CD4-positive, CD25-positive, alpha-beta regulatory T cell (primary cell): ENCODE data around the gene DHRSX. TPM values are rescaled to one million over a fixed set of nuclear protein-coding genes. Genes with fewer than 3 reads are reported as not detected.
"Not testable (repeated sequence)": the region's sequence is repeated elsewhere in the genome, so short reads cannot be mapped to it uniquely, and the experiment has no call there.

ENCODE experiments used
- ATAC-seq, 2 donors: fragments of 150-1000 bp; cut with Tn5 transposase; one replicate each; pipeline ENCODE4 v1.10.0; 2021; ENCODE audit warnings: low read depth in 2 of 2, moderate number of reproducible peaks in 2 of 2, moderate library complexity in 1 of 2
- DNase-seq, 3 donors: peaks; one replicate each; pipeline versions ENCODE4 v3.0.0 to v3.0.0-alpha.2; 2012 to 2022; ENCODE audit warnings: mixed read lengths in 1 of 3
- H3K27ac ChIP-seq: one replicate; pipeline ENCODE4 v1.7.0; 2013; ENCODE audit warnings: mild to moderate bottlenecking, low read length; ENCODE audit not compliant: insufficient read depth, poor library complexity, severe bottlenecking
- H3K27me3 ChIP-seq: one replicate; pipeline ENCODE4 v1.7.0; 2013; ENCODE audit warnings: low read length; ENCODE audit not compliant: control insufficient read depth, insufficient read depth
- H3K36me3 ChIP-seq: one replicate; pipeline ENCODE4 v1.7.0; 2013; ENCODE audit warnings: mild to moderate bottlenecking, low read length, moderate library complexity; ENCODE audit not compliant: control insufficient read depth, insufficient read depth
- H3K4me1 ChIP-seq: 2 replicates; pipeline ENCODE4 v1.7.0; 2013; ENCODE audit warnings: mild to moderate bottlenecking, low read length; ENCODE audit not compliant: insufficient read depth, control insufficient read depth, poor library complexity, severe bottlenecking
- H3K4me3 ChIP-seq: one replicate; pipeline ENCODE4 v1.7.0; 2013; ENCODE audit warnings: low read depth, mild to moderate bottlenecking, low read length, moderate library complexity
- H3K9me3 ChIP-seq, 2 experiments: 1 replicate in 1 of 2; 2 replicates in 1 of 2; pipeline ENCODE4 v1.7.0; 2013; ENCODE audit warnings: low read length in 2 of 2, mild to moderate bottlenecking in 1 of 2, moderate library complexity in 1 of 2; ENCODE audit not compliant: control insufficient read depth in 2 of 2
- H3K27ac Mint-ChIP-seq, 3 donors: one replicate each; pipeline ENCODE4 v1.8.0; 2020 to 2022; ENCODE audit warnings: mild to moderate bottlenecking in 3 of 3, mixed read lengths in 3 of 3, moderate library complexity in 2 of 3
- H3K27me3 Mint-ChIP-seq: one replicate; pipeline ENCODE4 v1.8.0; 2022; ENCODE audit warnings: mild to moderate bottlenecking, mixed read lengths
- H3K36me3 Mint-ChIP-seq: one replicate; pipeline ENCODE4 v1.8.0; 2020; ENCODE audit warnings: mixed read lengths
- H3K4me1 Mint-ChIP-seq, 4 donors: one replicate each; pipeline ENCODE4 v1.8.0; 2020 to 2022; ENCODE audit warnings: mixed read lengths in 4 of 4, mild to moderate bottlenecking in 1 of 4
- H3K4me3 Mint-ChIP-seq, 4 donors: one replicate each; pipeline ENCODE4 v1.8.0; 2020 to 2022; ENCODE audit warnings: mild to moderate bottlenecking in 4 of 4, mixed read lengths in 4 of 4, moderate library complexity in 3 of 4
- H3K9me3 Mint-ChIP-seq, 7 donors: one replicate each; pipeline ENCODE4 v1.8.0; 2020 to 2022; ENCODE audit warnings: mixed read lengths in 7 of 7, mild to moderate bottlenecking in 3 of 7, moderate library complexity in 2 of 7
- polyA plus RNA-seq, 4 donors: library from polyadenylated mRNA; unstranded; fragments of 300-500 nt; fragmentation: Illumina TruSeq; gene quantifications; one replicate each; pipeline ENCODE4 v1.2.3, GENCODE V29; 2021
- total RNA-seq: library from RNA; stranded (reverse); gene quantifications from one replicate; pipeline ENCODE4 v1.2.3, GENCODE V29; 2022

The DHRSX gene
- total and polyA plus RNA-seq, 5 donors from 2014 or later: 16.5 to 21.8 (median 18.4) TPM

DNA sequence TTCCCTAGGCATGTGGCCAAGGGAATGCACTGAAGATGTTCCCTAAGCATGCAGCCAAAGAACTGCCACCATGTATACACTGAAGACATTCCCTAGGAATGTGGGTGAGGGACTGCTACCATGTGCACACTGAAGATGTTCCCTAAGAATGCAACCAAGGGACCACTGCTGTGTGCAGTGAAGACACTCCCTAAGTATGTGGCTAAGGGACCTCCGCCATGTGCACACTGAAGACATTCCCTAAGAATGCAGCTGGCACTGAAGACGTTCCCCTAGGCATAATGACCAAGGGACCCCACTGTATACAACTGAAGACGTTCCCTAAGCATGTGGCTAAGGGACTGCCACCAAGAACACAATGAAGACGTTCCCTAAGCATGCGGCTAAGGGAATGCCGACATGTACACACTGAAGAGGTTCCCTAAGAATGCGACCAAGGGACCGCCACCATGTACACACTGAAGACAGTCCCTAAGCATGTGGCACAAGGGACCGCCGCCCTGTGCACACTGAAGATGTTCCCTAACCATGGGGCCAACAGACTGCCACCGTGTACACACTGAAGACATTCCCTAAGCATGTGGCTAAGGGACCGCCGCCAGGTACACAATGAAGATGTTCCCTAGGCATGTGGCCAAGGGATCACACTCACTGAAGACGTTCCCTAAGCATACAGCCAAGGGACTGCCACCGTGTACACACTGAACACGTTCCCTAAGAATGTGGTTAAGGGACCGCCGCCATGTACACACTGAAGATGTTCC lies 25.6 kb downstream of the DHRSX start:
- no peaks in the 10 kb centered on the region for H3K4me1 ChIP-seq
- DNase-seq (no peak), ATAC-seq (no peak)
- H3K9me3 Mint-ChIP-seq: peaks cover 0 to 7% (median 1%) of the 10 kb centered on the region in 7 donors
- no peaks in the 10 kb centered on the region for H3K27me3 ChIP-seq
- H3K4me3 ChIP-seq: no peak overlapping the region
- no peaks in the 10 kb centered on the region for H3K27me3 Mint-ChIP-seq
- H3K4me3 Mint-ChIP-seq: no peak overlapping the region
- peaks cover 20% of the 10 kb centered on the region for H3K36me3 Mint-ChIP-seq
- H3K9me3 ChIP-seq: no peaks in the 10 kb centered on the region
- no peaks in the 10 kb centered on the region for H3K36me3 ChIP-seq
- no peak overlapping the region for H3K27ac Mint-ChIP-seq
- peaks cover 0 to 26% (median 10%) of the 10 kb centered on the region in 4 donors for H3K4me1 Mint-ChIP-seq
- H3K27ac ChIP-seq: no peak overlapping the region

GRCh38 chrX:2474280-2474962 lies 26.4 kb downstream of the DHRSX start:
- Mint-ChIP-seq H3K36me3 (peaks cover 16% of the 10 kb centered on the region), H3K9me3 (peaks cover 0 to 3% (median 0%) of the 10 kb centered on the region in 7 donors), H3K27me3 (no peaks in the 10 kb centered on the region), H3K27ac (no peak overlapping the region), H3K4me3 (no peak overlapping the region), H3K4me1 (peaks cover 0 to 26% (median 12%) of the 10 kb centered on the region in 4 donors)
- peaks cover 0 to 2% of the 10 kb centered on the region in 2 experiments for H3K9me3 ChIP-seq
- DNase-seq: no peak
- H3K27me3 ChIP-seq: no peaks in the 10 kb centered on the region
- H3K4me1 ChIP-seq: no peaks in the 10 kb centered on the region
- H3K27ac ChIP-seq: no peak overlapping the region
- H3K36me3 ChIP-seq: no peaks in the 10 kb centered on the region
- ATAC-seq: no peak
- H3K4me3 ChIP-seq: no peak overlapping the region

DNA sequence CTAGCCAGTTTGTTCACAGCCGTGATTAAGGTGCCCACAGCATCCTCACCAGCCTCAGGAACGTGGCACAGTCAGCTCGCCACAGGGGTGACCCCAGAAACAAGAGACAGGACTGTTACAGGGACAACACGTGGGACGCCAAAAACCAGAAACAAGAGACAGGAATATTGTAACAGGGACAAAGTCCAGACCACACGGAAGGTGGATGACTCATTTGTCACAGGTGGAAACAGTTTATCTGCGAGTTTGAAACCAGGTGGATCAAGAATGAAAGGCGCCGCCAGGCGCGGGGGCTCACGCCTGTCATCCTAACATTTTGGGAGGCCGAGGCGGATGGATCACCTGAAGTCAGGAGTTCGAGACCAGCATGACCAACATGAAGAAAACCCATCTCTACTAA lies 27.7 kb downstream of the DHRSX start:
- not testable (repeated sequence) for H3K36me3 ChIP-seq, H3K9me3 ChIP-seq
- peaks cover 0 to 27% (median 14%) of the 10 kb centered on the region in 4 donors for H3K4me1 Mint-ChIP-seq

DNA sequence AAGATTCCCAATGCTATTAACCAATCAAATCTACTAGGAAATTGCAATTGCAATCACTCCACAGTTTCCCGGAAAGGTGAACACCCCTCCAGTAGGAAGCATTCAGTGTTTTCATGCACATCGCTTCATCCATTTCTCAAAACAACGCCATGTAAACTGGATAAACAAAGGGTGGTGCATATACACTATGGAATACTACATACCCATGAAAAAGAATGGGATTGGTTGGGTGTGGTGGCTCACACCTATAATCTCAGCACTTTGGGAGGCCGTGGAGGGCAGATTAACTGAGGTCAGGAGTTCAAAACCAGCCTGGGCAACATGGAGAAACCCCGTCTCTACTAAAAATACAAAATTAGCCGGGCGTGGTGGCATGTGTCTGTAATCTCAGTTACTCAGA lies 29.1 kb downstream of the DHRSX start:
- peaks cover 19% of the 10 kb centered on the region for H3K36me3 Mint-ChIP-seq
- H3K4me1 Mint-ChIP-seq: peaks cover 0 to 28% (median 11%) of the 10 kb centered on the region in 4 donors
- H3K27me3 Mint-ChIP-seq: no peaks in the 10 kb centered on the region
- Histone ChIP-seq H3K36me3 (no peaks in the 10 kb centered on the region), H3K4me3 (no peak overlapping the region), H3K9me3 (peaks cover 0 to 2% of the 10 kb centered on the region in 2 experiments), H3K27me3 (no peaks in the 10 kb centered on the region), H3K4me1 (no peaks in the 10 kb centered on the region), H3K27ac (no peak overlapping the region)
- DNase-seq (no peak), ATAC-seq (no peak)
- H3K4me3 Mint-ChIP-seq: no peak overlapping the region
- peaks cover 0 to 4% (median 0%) of the 10 kb centered on the region in 7 donors for H3K9me3 Mint-ChIP-seq
- no peak overlapping the region for H3K27ac Mint-ChIP-seq

More for the DNA sequence above, 27.7 kb downstream of the DHRSX start:
- DNase-seq, H3K9me3 Mint-ChIP-seq, H3K4me3 ChIP-seq, H3K4me1 ChIP-seq, ATAC-seq, H3K27me3 Mint-ChIP-seq, H3K27me3 ChIP-seq, H3K27ac Mint-ChIP-seq, H3K27ac ChIP-seq, H3K4me3 Mint-ChIP-seq: not testable (repeated sequence)
- H3K36me3 Mint-ChIP-seq: peaks cover 24% of the 10 kb centered on the region

DNA sequence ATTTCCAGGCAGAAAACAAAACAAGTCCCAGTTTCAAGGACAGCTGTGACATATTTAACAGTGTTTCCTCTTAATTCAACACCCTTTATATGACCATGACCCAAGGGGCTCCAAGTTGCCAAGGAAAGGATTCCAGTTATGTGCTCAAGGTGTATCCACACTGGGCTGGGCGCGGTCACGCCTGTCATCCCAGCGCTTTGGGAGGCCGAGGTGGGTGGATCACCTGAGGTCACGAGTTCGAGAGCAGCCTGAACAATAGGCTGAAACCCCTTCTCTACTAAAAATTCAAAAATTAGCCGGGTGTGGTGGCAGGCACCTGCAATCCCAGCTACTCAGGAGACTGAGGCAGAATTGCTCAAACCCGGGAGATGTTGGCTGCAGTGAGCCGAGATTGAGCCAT lies 29.6 kb downstream of the DHRSX start:
- DNase-seq, ATAC-seq, H3K27me3 Mint-ChIP-seq, H3K9me3 Mint-ChIP-seq, H3K4me1 ChIP-seq, H3K27ac Mint-ChIP-seq, H3K36me3 ChIP-seq, H3K27me3 ChIP-seq, H3K4me3 Mint-ChIP-seq, H3K27ac ChIP-seq, H3K9me3 ChIP-seq, H3K4me3 ChIP-seq: not testable (repeated sequence)
- peaks cover 19% of the 10 kb centered on the region for H3K36me3 Mint-ChIP-seq
- peaks cover 0 to 24% (median 11%) of the 10 kb centered on the region in 4 donors for H3K4me1 Mint-ChIP-seq

- not testable (repeated sequence) for H3K27me3 ChIP-seq, H3K36me3 ChIP-seq, H3K27ac Mint-ChIP-seq, H3K4me3 ChIP-seq, DNase-seq, H3K4me1 ChIP-seq, H3K27ac ChIP-seq, H3K9me3 Mint-ChIP-seq, H3K9me3 ChIP-seq, ATAC-seq, H3K27me3 Mint-ChIP-seq, H3K4me3 Mint-ChIP-seq
- Mint-ChIP-seq H3K4me1 (peaks cover 0 to 18% (median 7%) of the 10 kb centered on the region in 4 donors), H3K36me3 (peaks cover 19% of the 10 kb centered on the region)
These were observed 30.9 kb downstream of the DHRSX start for GRCh38 chrX:2469852-2470251.

DNA sequence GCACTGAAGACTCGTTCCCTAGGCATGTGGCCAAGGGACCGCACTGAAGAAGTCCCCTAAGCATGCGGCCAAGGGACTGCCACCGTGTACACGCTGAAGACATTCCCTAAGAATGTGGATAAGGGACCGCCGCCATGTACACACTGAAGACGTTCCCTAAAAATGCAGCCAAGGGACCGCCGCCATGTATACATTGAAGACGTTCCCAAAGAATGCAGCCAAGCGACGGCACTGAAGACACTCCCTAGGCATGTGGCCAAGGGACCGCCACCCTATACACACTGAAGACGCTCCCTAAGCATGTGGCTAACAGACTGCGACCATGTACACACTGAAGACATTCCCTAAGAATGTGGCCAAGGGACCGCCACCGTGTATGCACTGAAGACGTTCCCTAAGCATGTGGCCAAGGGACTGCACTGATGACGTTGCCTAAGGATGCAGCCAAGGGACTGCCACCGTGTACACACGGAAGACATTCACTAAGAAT lies 31.5 kb downstream of the DHRSX start:
- no peaks in the 10 kb centered on the region for H3K36me3 ChIP-seq
- ATAC-seq: no peak
- H3K4me1 ChIP-seq: no peaks in the 10 kb centered on the region
- no peak overlapping the region for H3K27ac Mint-ChIP-seq
- no peak overlapping the region for H3K27ac ChIP-seq
- peaks cover 0 to 14% (median 6%) of the 10 kb centered on the region in 4 donors for H3K4me1 Mint-ChIP-seq
- H3K9me3 ChIP-seq: peaks cover 0 to 2% of the 10 kb centered on the region in 2 experiments
- peaks cover 0 to 4% (median 0%) of the 10 kb centered on the region in 7 donors for H3K9me3 Mint-ChIP-seq
- no peak overlapping the region for H3K4me3 Mint-ChIP-seq
- H3K36me3 Mint-ChIP-seq: peaks cover 19% of the 10 kb centered on the region
- no peak overlapping the region for H3K4me3 ChIP-seq
- no peaks in the 10 kb centered on the region for H3K27me3 ChIP-seq
- H3K27me3 Mint-ChIP-seq: no peaks in the 10 kb centered on the region
- no peak for DNase-seq
